K562 (cell line): Measurements from ENCODE around the gene WFIKKN1. TPM values are rescaled to one million over a fixed set of nuclear protein-coding genes. Genes with fewer than 3 reads are reported as not detected.

Source experiments
- ARNT ChIP-seq, 2 experiments: fragments of 450-650 bp; IDR thresholded peaks; 2 replicates each; pipeline ENCODE4 v1.6.1; 2016; ENCODE audit warnings: mild to moderate bottlenecking in 1 of 2
- CAMTA2 ChIP-seq: fragments of 250-450 bp; sonication (Bioruptor Pico); conservative IDR thresholded peaks from 2 replicates; pipeline ENCODE4 v1.5.1; 2022
- E2F3 ChIP-seq: fragments of 250-450 bp; sonication (Bioruptor Pico); IDR thresholded peaks from 2 replicates; pipeline ENCODE4 v1.4.0; 2020; ENCODE audit warnings: mild to moderate bottlenecking
- E2F6 ChIP-seq, 2 experiments: IDR thresholded peaks; 2 replicates each; pipeline ENCODE4 v1.6.1; 2011; ENCODE audit warnings: borderline replicate concordance in 1 of 2, control low read depth in 1 of 2, low read depth in 1 of 2, low read length in 1 of 2, mild to moderate bottlenecking in 1 of 2, mixed read lengths in 1 of 2, moderate library complexity in 1 of 2; ENCODE audit not compliant: insufficient read depth in 1 of 2, insufficient read length in 1 of 2, poor library complexity in 1 of 2, severe bottlenecking in 1 of 2; ENCODE audit errors: extremely low read depth in 1 of 2
- HDAC8 ChIP-seq: fragments of 450-650 bp; IDR thresholded peaks from 2 replicates; pipeline ENCODE4 v1.6.1; 2016; ENCODE audit warnings: mild to moderate bottlenecking, missing genetic modification characterization, moderate library complexity, missing compliant biosample characterization
- HNRNPH1 ChIP-seq: fragments of 200-400 bp; formaldehyde crosslinking; optimal IDR thresholded peaks from 2 replicates; pipeline ENCODE3; 2017; ENCODE audit warnings: low read depth, mild to moderate bottlenecking, low read length, moderate library complexity
- MTA3 ChIP-seq: fragments of 450-650 bp; formaldehyde crosslinking; IDR thresholded peaks from 2 replicates; pipeline ENCODE4 v1.6.1; 2017; ENCODE audit warnings: mild to moderate bottlenecking, borderline replicate concordance
- PHF8 ChIP-seq: fragments of 200-600 bp; sonication (generic); IDR thresholded peaks from 2 replicates; pipeline ENCODE4 v1.6.1; 2012; ENCODE audit warnings: mixed run types, mild to moderate bottlenecking, inconsistent platforms, low read length, moderate library complexity, borderline replicate concordance
- TCF7L2 ChIP-seq: fragments of 150-350 bp; IDR thresholded peaks from 2 replicates; pipeline ENCODE4 v1.6.1; 2016; ENCODE audit warnings: low read depth, mild to moderate bottlenecking, low read length, moderate library complexity
- ZBTB33 ChIP-seq: sonication (generic); formaldehyde crosslinking; IDR thresholded peaks from 2 replicates; pipeline ENCODE4 v1.8.1; 2023; ENCODE audit warnings: mild to moderate bottlenecking, missing genetic modification reagents
- ZNF24 ChIP-seq: fragments of 450-650 bp; IDR thresholded peaks from 2 replicates; pipeline ENCODE4 v1.6.1; 2016
- polyA plus RNA-seq, 8 experiments: library from polyadenylated mRNA; depleted of rRNA in 4 of 8; stranded (reverse) in 5 of 8; unstranded in 3 of 8; fragments of >200 nt; fragmentation: Nextera tagmentation in 2 of 8; fragmentation: Illumina TruSeq in 1 of 8; extraction: Ambion mirVana in 2 of 8; extraction: Trizol in 1 of 8; gene quantifications; 2 replicates each; pipeline versions ENCODE4 v1.2.1 to v1.2.3, GENCODE V29; 2011 to 2014; ENCODE audit warnings: inconsistent platforms in 1 of 8, missing spikeins in 1 of 8
- total RNA-seq, 7 experiments: library from RNA; depleted of rRNA in 6 of 7; stranded (reverse); fragments of >200 nt in 6 of 7; fragmentation: Illumina TruSeq in 2 of 7; extraction: Trizol in 2 of 7; gene quantifications; 2 replicates each; pipeline versions ENCODE4 v1.2.1 to v1.2.3, GENCODE V29; 2011 to 2021; ENCODE audit warnings: low replicate concordance in 1 of 7
- TF ChIP-seq, protein P1 (sequence below): fragments of 250-450 bp; sonication (Bioruptor Pico); IDR thresholded peaks from 2 replicates; pipeline ENCODE4 v1.4.0; 2020
- TF ChIP-seq, protein P2 (sequence below): IDR thresholded peaks from 2 replicates; pipeline ENCODE4 v1.6.1; 2014; ENCODE audit warnings: antibody characterized with exemption

The WFIKKN1 gene
- total and polyA plus RNA-seq, 9 of the 15 experiments (the other 6 are each of a cell fraction or from before 2014, with no cell fraction given) = 0.14 to 1.1 (median 0.50) TPM; not detected in 4

DNA sequence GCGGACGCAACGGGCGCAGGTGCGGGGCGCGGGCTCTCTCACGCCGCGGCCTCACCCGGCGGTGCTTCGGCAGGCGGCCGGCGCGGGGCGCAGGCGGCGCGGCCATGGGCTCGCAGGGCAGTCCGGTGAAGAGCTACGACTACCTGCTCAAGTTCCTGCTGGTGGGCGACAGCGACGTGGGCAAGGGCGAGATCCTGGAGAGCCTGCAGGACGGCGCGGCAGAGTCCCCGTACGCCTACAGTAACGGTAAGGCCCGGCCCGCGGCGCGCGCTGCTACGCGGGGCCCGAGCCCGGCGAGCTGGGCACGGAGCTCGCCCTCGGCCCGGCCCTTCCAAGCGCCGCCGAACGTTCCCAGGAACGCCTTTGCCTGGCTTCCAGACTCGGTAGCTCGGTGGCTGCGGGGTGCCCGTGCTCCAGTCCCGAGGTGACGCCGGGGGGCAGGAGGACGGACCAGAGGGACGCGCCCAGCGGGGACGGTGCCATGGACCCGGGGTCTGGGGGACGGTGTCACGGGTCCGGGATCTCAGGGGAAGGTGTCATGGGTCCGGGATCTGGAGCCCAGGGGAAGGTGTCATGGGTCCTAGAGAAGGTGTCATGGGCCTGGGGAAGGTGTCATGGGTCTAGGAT is 40.5 kb upstream of the WFIKKN1 start (continued):
- TF ChIP-seq, protein P1, sequence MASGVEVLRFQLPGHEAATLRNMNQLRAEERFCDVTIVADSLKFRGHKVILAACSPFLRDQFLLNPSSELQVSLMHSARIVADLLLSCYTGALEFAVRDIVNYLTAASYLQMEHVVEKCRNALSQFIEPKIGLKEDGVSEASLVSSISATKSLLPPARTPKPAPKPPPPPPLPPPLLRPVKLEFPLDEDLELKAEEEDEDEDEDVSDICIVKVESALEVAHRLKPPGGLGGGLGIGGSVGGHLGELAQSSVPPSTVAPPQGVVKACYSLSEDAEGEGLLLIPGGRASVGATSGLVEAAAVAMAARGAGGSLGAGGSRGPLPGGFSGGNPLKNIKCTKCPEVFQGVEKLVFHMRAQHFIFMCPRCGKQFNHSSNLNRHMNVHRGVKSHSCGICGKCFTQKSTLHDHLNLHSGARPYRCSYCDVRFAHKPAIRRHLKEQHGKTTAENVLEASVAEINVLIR (CRISPR knock-in tag) = no peak
- TF ChIP-seq E2F3 (CRISPR knock-in tag) = peak; percentile 70; the same call in 1 of the 2 replicates
- no peak for TF ChIP-seq CAMTA2 (CRISPR knock-in tag)
- TF ChIP-seq HDAC8 (tag) = 0 out of 2 replicates have a peak, but pooled peaks have one; percentile 24
- no peak for TF ChIP-seq HNRNPH1
- TF ChIP-seq, protein P2, sequence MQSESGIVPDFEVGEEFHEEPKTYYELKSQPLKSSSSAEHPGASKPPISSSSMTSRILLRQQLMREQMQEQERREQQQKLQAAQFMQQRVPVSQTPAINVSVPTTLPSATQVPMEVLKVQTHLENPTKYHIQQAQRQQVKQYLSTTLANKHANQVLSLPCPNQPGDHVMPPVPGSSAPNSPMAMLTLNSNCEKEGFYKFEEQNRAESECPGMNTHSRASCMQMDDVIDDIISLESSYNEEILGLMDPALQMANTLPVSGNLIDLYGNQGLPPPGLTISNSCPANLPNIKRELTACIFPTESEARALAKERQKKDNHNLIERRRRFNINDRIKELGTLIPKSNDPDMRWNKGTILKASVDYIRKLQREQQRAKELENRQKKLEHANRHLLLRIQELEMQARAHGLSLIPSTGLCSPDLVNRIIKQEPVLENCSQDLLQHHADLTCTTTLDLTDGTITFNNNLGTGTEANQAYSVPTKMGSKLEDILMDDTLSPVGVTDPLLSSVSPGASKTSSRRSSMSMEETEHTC = no peak
- no peak for TF ChIP-seq ARNT (IDR thresholded peaks at IDR 0.05)
- peak; percentile 54; the same call in 1 of the 2 replicates for TF ChIP-seq MTA3
- TF ChIP-seq ZBTB33 (CRISPR knock-in tag) = 0 out of 2 replicates have a peak, but pooled peaks have one; percentile 19
- peak; percentile 72; the same call in 1 of the 2 replicates for TF ChIP-seq PHF8
- TF ChIP-seq ZNF24 = no peak
- TF ChIP-seq TCF7L2 = no peak
- TF ChIP-seq E2F6 (IDR thresholded peaks at IDR 0.05; ENCODE audit: borderline replicate concordance in 1 of 2, extremely low read depth in 1 of 2, insufficient read depth in 1 of 2, insufficient read length in 1 of 2, low read depth in 1 of 2, low read length in 1 of 2, poor library complexity in 1 of 2, severe bottlenecking in 1 of 2) = peak in 1 of 2 experiments; percentile 24
